Measurements from ENCODE around the gene RAB14. TPM values are rescaled to one million over a fixed set of nuclear protein-coding genes. Genes with fewer than 3 reads are reported as not detected.
A peak's percentile ranks its signal among the peaks of the same experiment; 100 is the strongest.

The RAB14 gene
- total RNA-seq (ENCODE audit: low replicate concordance): 23.8 and 35.9 TPM in 2 replicates

DNA sequence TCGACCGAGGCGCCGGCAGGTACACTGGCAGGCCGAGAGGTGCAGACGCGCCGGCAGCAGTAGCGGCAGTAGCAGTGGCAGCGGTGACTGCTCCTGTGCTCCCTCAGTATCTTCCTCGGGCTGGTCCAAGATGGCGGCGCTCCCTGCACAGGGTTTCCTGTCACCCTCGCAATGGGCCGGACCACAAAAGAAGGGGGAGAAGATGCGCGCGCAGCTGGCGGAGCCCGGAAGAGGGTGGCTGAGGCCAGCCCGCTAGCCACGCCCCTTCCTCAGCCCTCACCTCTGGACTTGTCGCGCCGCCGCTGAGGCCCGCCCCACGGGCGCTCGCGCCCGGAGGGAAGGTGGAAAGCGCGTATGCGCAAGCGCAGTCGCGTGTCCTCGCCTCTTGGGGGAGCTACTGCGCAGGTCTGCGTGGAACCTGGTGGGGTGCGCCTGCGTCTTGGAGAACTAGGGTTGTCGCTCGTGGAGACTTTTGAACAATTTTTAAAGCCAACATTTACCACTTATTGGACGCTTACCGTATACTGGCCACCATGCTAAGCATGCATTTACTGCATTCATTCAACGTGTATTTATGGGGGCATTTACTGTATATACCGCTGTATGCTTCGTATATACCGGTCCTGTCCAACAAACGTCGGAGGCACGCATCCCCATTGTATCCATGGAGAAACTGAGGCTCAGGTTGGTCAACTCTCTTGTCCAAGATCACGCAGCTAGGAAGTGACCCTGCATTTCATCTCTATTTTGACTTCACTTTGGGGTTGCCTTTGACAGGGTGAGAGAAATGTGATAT, at the start of gene RAB14:
TSS of gene RAB14 (minus strand) at position 132 of the 796 bp plus-strand sequence. CDS start 8,457 bp downstream, outside the sequence.
- Histone ChIP-seq H3K79me2 (ENCODE audit: low read depth) (peaks cover 45% of the 10 kb centered on the region), H3K9ac (peak within 1 kb of the TSS; percentile 75), H2AFZ (replicated peaks) (peak within 1 kb of the TSS; percentile 77), H3K4me2 (peak within 1 kb of the TSS; percentile 87), H3K36me3 (no peaks in the 10 kb centered on the region), H3F3A (ENCODE audit: low read depth) (no peaks in the 10 kb centered on the region), H4K20me1 (ENCODE audit: low read depth) (peaks cover 41% of the 10 kb centered on the region), H3K4me3 (peak within 1 kb of the TSS; percentile 95), H3K27me3 (peaks cover 4% of the 10 kb centered on the region), H3K4me1 (peaks cover 25% of the 10 kb centered on the region), H3K27ac (peak within 1 kb of the TSS; percentile 83), H3K9me3 (ENCODE audit: low read depth) (no peaks in the 10 kb centered on the region)
- peak; percentile 99 for DNase-seq (ENCODE audit: low spot score)
- TF ChIP-seq CTCF (IDR thresholded peaks at IDR 0.05): peak; percentile 53
- TF ChIP-seq EZH2phosphoT487 (IDR thresholded peaks at IDR 0.05): no peak
- Mint-ChIP-seq H3K4me1 (peaks cover 35% of the 10 kb centered on the region), H3K9me3 (no peaks in the 10 kb centered on the region), H3K36me3 (no peaks in the 10 kb centered on the region), H3K27me3 (ENCODE audit: insufficient read depth, low read depth) (peaks cover 2% of the 10 kb centered on the region), H3K4me3 (peak within 1 kb of the TSS; percentile 96), H3K27ac (peak within 1 kb of the TSS; percentile 94)

- no peak overlapping the region for H3K4me3 Mint-ChIP-seq
- no peaks in the 10 kb centered on the region for H3K79me2 ChIP-seq (ENCODE audit: low read depth)
- no peak overlapping the region for H3K4me3 ChIP-seq
- peaks cover 9% of the 10 kb centered on the region for H3F3A ChIP-seq (ENCODE audit: low read depth)
- H3K36me3 ChIP-seq: no peaks in the 10 kb centered on the region
- H2AFZ ChIP-seq (replicated peaks): no peak overlapping the region
- H3K4me2 ChIP-seq: no peak overlapping the region
- no peak overlapping the region for H3K9ac ChIP-seq
- peaks cover 23% of the 10 kb centered on the region for H3K27me3 ChIP-seq
- no peaks in the 10 kb centered on the region for H3K36me3 Mint-ChIP-seq
- TF ChIP-seq EZH2phosphoT487 (IDR thresholded peaks at IDR 0.05) (no peak), CTCF (IDR thresholded peaks at IDR 0.05) (no peak), EZH2 (IDR thresholded peaks at IDR 0.05) (no peak)
- no peaks in the 10 kb centered on the region for H4K20me1 ChIP-seq (ENCODE audit: low read depth)
- H3K9me3 ChIP-seq (ENCODE audit: low read depth): peaks cover under 1% of the 10 kb centered on the region
- no peak for DNase-seq (ENCODE audit: low spot score)
- H3K4me1 ChIP-seq: peaks cover 9% of the 10 kb centered on the region
- no peak overlapping the region for H3K27ac ChIP-seq
- peaks cover 2% of the 10 kb centered on the region for H3K27me3 Mint-ChIP-seq (ENCODE audit: insufficient read depth, low read depth)
- no peak overlapping the region for H3K27ac Mint-ChIP-seq
- peaks cover 4% of the 10 kb centered on the region for H3K4me1 Mint-ChIP-seq
- peaks cover under 1% of the 10 kb centered on the region for H3K9me3 Mint-ChIP-seq
Measured at GRCh38 chr9:121249563-121249962, 47.9 kb upstream of the RAB14 start.

GRCh38 chr9:121246821-121247561, 45.3 kb upstream of the RAB14 start:
- H3K27me3 ChIP-seq: no peaks in the 10 kb centered on the region
- H3K4me3 Mint-ChIP-seq: no peak overlapping the region
- no peak overlapping the region for H3K4me3 ChIP-seq
- no peaks in the 10 kb centered on the region for H4K20me1 ChIP-seq (ENCODE audit: low read depth)
- H3K4me1 Mint-ChIP-seq: no peaks in the 10 kb centered on the region
- H3K36me3 Mint-ChIP-seq: no peaks in the 10 kb centered on the region
- no peak for DNase-seq (ENCODE audit: low spot score)
- no peak overlapping the region for H3K4me2 ChIP-seq
- H3K27ac Mint-ChIP-seq: no peak overlapping the region
- H3K79me2 ChIP-seq (ENCODE audit: low read depth): no peaks in the 10 kb centered on the region
- H3K36me3 ChIP-seq: no peaks in the 10 kb centered on the region
- no peaks in the 10 kb centered on the region for H3F3A ChIP-seq (ENCODE audit: low read depth)
- no peaks in the 10 kb centered on the region for H3K4me1 ChIP-seq
- peaks cover 2% of the 10 kb centered on the region for H3K27me3 Mint-ChIP-seq (ENCODE audit: insufficient read depth, low read depth)
- TF ChIP-seq EZH2 (IDR thresholded peaks at IDR 0.05) (no peak), CTCF (IDR thresholded peaks at IDR 0.05) (no peak)
- H3K9ac ChIP-seq: no peak overlapping the region
- no peak overlapping the region for H3K27ac ChIP-seq
- no peak overlapping the region for H2AFZ ChIP-seq (replicated peaks)
- H3K9me3 Mint-ChIP-seq: peaks cover 7% of the 10 kb centered on the region
- peaks cover 6% of the 10 kb centered on the region for H3K9me3 ChIP-seq (ENCODE audit: low read depth)

Measured in neural progenitor cell (in vitro differentiated cells).